Nucleus accumbens (tissue), 56 donors: ENCODE data around the gene SLIT2.

Source experiments
- DNase-seq, 56 donors: peaks; one replicate each; lab custom pipeline; 2025; lab: John Stamatoyannopoulos, UW

The SLIT2 gene

GRCh38 chr4:20298986-20299385 lies 47.3 kb downstream of the SLIT2 start:
- no peak for DNase-seq

GRCh38 chr4:20299515-20299914 lies 47.8 kb downstream of the SLIT2 start:
- peak in 2 of 56 donors; percentile 14 to 18 for DNase-seq

- DNase-seq: no peak
Measured at GRCh38 chr4:20301161-20301560, 49.5 kb downstream of the SLIT2 start.
